NCI-H1105 treated with DMSO at 0.1 percent for 48 hours (cell line): Measurements from ENCODE around the gene UBE2D2.

Experiments
- DNase-seq: peaks from one replicate; lab custom pipeline; 2025; lab: John Stamatoyannopoulos, UW

The UBE2D2 gene

DNA sequence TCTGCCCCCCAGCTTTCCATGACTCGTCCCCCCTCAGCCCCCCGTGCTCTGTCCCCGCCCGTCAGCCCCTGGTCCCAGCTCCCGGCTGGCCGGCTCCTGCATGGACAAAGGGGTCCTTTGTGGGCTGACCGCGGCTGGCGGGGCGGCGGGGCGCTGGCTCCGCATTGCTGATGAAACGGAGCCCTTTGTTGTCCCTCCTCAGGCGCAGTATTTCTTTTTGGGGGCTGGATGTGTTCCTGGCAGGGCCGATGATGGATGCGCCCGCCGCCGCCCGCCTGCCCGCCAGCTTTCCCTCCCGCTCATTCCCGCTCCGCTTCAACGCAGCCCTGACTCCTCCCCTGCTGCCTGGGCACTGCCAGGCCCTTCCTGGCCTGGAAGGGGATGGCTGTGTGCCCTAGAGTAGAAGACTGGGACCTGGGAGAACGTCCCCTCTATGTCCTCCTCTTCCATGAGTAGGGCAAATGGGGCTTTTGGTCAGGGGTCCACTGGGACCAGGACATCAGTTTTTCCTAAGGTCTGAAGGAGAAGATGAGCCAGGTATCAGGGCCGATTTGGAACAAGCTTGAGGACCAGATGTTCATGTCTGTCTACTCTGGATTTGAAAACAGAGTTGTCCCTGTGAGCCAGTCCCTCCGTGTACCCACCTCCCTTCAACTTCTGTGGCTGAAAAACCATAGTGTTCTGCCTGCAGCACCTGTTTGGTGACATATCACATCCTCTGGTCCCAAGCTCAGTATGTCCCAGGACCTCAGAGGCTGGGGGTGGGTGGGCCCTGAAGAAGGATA lies 116.0 kb downstream of the UBE2D2 start:
- DNase-seq = no peak
